ENCODE measurements around the gene ECI2. TPM values are rescaled to one million over a fixed set of nuclear protein-coding genes. Genes with fewer than 3 reads are reported as not detected.

Gene ECI2
- total and polyA plus RNA-seq, 2 of the 13 experiments (the other 11 are each of a cell fraction or from before 2014, with no cell fraction given) = 78.5 to 228 TPM

DNA sequence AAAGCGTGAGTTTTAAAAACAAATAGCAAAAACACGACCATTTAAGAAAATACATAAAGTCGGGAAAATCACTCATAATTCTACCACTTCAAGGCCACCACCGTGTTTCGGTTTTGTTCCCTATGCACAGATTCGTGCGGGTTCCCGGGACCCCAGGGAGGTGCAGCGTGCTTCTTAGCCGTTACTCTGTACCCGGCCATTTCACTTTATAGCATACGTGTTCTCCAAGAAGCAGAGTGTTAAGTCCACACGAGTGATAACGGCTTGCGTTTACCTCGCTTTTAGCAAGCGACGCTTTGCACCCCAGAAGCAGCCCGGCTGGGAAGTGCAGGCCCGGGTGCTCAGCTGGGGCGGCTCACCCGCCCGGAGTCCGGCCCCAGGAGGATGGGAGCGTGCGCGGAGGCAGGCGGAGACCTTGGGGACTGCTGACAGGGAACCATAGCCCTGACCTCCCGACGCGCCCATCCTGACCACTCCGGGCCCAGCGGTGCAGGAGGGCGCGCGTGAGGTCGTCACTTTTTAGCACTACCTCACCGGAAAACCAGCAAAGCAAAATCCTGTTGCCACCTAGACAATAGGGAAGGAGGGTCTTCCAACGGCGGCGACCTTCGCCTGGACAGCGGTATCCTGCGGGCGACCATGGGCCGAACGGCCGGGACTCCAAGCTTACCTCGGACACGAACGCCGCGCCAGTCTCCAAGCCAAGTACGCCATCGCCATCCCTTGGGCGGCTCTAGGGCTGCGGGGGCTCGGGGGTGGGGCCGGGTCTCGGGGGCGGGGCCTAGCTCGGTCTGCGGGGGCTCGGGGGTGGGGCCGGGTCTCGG lies at the start of gene ECI2 (continued):
- TF ChIP-seq, protein P1, sequence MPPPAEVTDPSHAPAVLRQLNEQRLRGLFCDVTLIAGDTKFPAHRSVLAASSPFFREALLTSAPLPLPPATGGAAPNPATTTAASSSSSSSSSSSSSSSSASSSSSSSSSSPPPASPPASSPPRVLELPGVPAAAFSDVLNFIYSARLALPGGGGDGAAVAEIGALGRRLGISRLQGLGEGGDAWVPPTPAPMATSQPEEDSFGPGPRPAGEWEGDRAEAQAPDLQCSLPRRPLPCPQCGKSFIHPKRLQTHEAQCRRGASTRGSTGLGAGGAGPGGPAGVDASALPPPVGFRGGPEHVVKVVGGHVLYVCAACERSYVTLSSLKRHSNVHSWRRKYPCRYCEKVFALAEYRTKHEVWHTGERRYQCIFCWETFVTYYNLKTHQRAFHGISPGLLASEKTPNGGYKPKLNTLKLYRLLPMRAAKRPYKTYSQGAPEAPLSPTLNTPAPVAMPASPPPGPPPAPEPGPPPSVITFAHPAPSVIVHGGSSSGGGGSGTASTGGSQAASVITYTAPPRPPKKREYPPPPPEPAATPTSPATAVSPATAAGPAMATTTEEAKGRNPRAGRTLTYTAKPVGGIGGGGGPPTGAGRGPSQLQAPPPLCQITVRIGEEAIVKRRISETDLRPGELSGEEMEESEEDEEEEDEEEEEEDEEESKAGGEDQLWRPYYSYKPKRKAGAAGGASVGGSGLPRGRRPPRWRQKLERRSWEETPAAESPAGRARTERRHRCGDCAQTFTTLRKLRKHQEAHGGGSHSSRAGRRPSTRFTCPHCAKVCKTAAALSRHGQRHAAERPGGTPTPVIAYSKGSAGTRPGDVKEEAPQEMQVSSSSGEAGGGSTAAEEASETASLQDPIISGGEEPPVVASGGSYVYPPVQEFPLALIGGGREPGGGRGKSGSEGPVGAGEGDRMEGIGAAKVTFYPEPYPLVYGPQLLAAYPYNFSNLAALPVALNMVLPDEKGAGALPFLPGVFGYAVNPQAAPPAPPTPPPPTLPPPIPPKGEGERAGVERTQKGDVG (CRISPR knock-in tag; IDR thresholded peaks at IDR 0.05; ENCODE audit: borderline replicate concordance) = peak; percentile 88; the same call in 1 of the 2 replicates
- TF ChIP-seq ZNF350 (CRISPR knock-in tag; IDR thresholded peaks at IDR 0.05; ENCODE audit: borderline replicate concordance, low read depth) (peak; percentile 66; the same call in 1 of the 2 replicates), ZNF790 (CRISPR knock-in tag; IDR thresholded peaks at IDR 0.05; ENCODE audit: borderline replicate concordance) (0 out of 2 replicates have a peak, but pooled peaks have one; percentile 47), ZNF589 (CRISPR knock-in tag; conservative IDR thresholded peaks at IDR 0.05) (peak; percentile 29), ARHGAP35 (CRISPR knock-in tag; IDR thresholded peaks at IDR 0.05; ENCODE audit: borderline replicate concordance) (peak; percentile 43; the same call in 1 of the 2 replicates), NFKB2 (CRISPR knock-in tag; IDR thresholded peaks at IDR 0.05; ENCODE audit: borderline replicate concordance) (peak; percentile 79; the same call in 1 of the 2 replicates), NR3C1 (CRISPR knock-in tag; IDR thresholded peaks at IDR 0.05) (no peak), KLF15 (CRISPR knock-in tag; IDR thresholded peaks at IDR 0.05; ENCODE audit: borderline replicate concordance) (no peak), CEBPG (CRISPR knock-in tag; IDR thresholded peaks at IDR 0.05) (no peak), DNMT3B (CRISPR knock-in tag; conservative IDR thresholded peaks at IDR 0.05) (no peak), EEA1 (CRISPR knock-in tag; IDR thresholded peaks at IDR 0.05; ENCODE audit: borderline replicate concordance) (peak; percentile 91; the same call in 1 of the 2 replicates), KDM2A (CRISPR knock-in tag; IDR thresholded peaks at IDR 0.05; ENCODE audit: borderline replicate concordance, low read depth) (peak; percentile 72; the same call in 1 of the 2 replicates), CENPX (CRISPR knock-in tag; IDR thresholded peaks at IDR 0.05) (no peak), NFIB (CRISPR knock-in tag; IDR thresholded peaks at IDR 0.05; ENCODE audit: borderline replicate concordance) (no peak), SRY (CRISPR knock-in tag; IDR thresholded peaks at IDR 0.05) (peak; percentile 98), ZSCAN20 (CRISPR knock-in tag; IDR thresholded peaks at IDR 0.05; ENCODE audit: borderline replicate concordance) (0 out of 2 replicates have a peak, but pooled peaks have one; percentile 58), NAIF1 (CRISPR knock-in tag; IDR thresholded peaks at IDR 0.05; ENCODE audit: borderline replicate concordance) (no peak)
- TF ChIP-seq, protein P2, sequence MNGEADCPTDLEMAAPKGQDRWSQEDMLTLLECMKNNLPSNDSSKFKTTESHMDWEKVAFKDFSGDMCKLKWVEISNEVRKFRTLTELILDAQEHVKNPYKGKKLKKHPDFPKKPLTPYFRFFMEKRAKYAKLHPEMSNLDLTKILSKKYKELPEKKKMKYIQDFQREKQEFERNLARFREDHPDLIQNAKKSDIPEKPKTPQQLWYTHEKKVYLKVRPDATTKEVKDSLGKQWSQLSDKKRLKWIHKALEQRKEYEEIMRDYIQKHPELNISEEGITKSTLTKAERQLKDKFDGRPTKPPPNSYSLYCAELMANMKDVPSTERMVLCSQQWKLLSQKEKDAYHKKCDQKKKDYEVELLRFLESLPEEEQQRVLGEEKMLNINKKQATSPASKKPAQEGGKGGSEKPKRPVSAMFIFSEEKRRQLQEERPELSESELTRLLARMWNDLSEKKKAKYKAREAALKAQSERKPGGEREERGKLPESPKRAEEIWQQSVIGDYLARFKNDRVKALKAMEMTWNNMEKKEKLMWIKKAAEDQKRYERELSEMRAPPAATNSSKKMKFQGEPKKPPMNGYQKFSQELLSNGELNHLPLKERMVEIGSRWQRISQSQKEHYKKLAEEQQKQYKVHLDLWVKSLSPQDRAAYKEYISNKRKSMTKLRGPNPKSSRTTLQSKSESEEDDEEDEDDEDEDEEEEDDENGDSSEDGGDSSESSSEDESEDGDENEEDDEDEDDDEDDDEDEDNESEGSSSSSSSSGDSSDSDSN (CRISPR knock-in tag; IDR thresholded peaks at IDR 0.05) = peak; percentile 96
- TF ChIP-seq, protein P3, sequence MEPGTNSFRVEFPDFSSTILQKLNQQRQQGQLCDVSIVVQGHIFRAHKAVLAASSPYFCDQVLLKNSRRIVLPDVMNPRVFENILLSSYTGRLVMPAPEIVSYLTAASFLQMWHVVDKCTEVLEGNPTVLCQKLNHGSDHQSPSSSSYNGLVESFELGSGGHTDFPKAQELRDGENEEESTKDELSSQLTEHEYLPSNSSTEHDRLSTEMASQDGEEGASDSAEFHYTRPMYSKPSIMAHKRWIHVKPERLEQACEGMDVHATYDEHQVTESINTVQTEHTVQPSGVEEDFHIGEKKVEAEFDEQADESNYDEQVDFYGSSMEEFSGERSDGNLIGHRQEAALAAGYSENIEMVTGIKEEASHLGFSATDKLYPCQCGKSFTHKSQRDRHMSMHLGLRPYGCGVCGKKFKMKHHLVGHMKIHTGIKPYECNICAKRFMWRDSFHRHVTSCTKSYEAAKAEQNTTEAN (CRISPR knock-in tag; conservative IDR thresholded peaks at IDR 0.05) = no peak; the same call in 1 of the 2 replicates
- TF ChIP-seq, protein P4, sequence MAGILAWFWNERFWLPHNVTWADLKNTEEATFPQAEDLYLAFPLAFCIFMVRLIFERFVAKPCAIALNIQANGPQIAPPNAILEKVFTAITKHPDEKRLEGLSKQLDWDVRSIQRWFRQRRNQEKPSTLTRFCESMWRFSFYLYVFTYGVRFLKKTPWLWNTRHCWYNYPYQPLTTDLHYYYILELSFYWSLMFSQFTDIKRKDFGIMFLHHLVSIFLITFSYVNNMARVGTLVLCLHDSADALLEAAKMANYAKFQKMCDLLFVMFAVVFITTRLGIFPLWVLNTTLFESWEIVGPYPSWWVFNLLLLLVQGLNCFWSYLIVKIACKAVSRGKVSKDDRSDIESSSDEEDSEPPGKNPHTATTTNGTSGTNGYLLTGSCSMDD (CRISPR knock-in tag; IDR thresholded peaks at IDR 0.05) = no peak

Data from HepG2 (cell line).